DMS 273 treated with DMSO at 0.1 percent for 48 hours (cell line): Measurements from ENCODE around the gene PDE7B.
"Not testable (repeated sequence)": the region's sequence is repeated elsewhere in the genome, so short reads cannot be mapped to it uniquely, and the experiment has no call there.

Experiments used
- DNase-seq: peaks from one replicate; lab custom pipeline; 2025; lab: John Stamatoyannopoulos, UW

The PDE7B gene

DNA sequence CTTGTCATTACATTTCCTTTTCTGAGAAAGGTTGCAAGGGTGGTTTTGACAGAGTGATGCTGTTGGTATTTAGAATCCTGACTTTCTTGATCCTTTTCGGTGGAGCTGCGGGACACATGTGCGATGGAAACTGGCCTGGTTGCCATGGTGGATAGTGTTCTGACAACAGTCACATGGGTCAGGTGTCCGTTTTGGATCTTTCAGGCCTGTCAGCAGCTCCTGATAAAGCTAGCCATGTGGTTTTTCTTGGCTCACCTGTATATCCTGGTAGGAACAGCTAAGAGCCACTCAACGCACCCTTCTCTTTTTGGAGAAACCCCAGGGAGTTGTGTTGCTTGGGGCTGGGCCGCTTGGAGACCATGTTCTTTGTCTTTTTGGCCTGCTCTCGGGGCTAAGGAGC is 221.2 kb downstream of the PDE7B start:
- no peak for DNase-seq

GRCh38 chr6:136073216-136073615 is 221.7 kb downstream of the PDE7B start:
- no peak for DNase-seq

- DNase-seq = no peak
Measured at GRCh38 chr6:136076496-136076895, 225.0 kb downstream of the PDE7B start.

GRCh38 chr6:136077834-136078576 is 226.5 kb downstream of the PDE7B start:
- no peak for DNase-seq

DNA sequence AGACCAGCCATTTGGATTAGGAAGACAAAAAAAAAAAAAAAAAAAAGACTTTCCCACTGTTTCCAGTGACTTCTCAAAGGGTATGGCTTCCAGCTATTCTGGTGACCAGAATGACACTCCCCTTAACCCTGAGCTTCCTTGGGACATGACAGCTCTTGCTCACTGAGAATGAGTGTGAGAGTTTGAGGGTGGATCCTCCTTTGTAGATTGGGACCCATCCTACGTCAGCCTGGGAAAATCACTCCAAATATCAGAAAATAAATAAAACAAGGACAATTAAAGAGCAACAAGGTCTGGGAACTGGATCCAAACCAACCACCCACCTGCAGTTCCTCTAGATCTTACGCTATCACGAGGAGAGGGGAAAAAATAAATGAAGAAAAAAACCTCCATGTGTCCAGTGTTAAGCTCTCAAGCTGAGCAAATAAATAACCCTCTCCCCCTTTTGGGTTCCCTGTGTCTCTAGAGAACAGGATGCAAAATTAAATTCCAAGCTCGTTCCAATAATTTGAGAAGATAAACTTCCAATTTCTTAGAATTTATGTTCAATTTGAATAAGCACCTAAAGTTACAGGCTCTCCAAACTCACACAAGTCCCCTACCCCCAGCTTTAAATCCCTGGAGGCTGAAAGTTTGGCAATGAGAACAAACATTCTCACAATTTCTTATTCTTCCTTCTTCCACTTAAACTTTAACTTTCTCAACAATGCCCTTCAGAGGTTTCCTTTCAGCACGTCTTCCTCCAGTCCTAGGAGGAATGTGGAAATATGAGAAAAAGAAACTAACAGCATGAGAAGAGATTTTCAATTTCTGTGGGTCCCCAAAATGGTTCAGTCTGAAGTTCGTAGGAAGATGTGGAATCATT is 228.4 kb downstream of the PDE7B start:
- no peak for DNase-seq

DNA sequence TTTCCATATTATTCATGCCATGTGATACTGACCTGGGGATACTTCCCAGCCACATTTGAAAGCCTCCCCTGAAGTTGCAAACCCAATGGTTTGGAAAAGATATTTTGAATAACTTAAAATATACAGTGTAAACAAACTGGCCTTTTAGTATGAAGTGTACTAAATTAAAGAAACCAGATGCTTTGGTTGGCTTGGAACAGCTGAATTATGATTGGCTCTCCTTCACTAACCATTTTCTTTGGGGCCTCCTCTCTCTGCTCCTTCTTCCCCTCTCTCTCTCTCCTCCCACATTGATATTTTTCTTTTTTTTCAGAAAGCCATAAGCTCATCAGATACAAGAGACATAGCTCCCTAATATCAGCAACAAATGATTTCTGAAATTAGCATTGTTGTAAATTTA is 232.0 kb downstream of the PDE7B start:
- DNase-seq = no peak

DNA sequence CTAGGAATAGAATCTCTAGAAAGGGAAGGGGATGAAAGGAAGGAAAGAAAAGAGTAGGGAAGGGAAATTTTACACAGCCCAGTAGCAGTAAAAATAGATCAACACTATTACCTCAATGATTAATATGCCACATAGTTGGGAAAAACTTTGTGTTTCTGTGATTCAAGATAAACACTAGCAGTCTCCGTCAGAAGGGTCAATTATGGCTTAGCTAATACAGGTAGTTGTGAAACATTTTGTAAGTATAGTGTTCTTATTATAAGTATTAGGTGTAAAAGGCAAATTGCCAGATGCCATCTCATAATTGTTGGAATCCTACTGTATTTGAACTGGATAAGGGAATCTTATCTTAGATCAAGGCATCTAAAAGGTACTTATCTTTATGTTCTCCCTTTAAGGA is 232.9 kb downstream of the PDE7B start:
- DNase-seq = no peak

DNA sequence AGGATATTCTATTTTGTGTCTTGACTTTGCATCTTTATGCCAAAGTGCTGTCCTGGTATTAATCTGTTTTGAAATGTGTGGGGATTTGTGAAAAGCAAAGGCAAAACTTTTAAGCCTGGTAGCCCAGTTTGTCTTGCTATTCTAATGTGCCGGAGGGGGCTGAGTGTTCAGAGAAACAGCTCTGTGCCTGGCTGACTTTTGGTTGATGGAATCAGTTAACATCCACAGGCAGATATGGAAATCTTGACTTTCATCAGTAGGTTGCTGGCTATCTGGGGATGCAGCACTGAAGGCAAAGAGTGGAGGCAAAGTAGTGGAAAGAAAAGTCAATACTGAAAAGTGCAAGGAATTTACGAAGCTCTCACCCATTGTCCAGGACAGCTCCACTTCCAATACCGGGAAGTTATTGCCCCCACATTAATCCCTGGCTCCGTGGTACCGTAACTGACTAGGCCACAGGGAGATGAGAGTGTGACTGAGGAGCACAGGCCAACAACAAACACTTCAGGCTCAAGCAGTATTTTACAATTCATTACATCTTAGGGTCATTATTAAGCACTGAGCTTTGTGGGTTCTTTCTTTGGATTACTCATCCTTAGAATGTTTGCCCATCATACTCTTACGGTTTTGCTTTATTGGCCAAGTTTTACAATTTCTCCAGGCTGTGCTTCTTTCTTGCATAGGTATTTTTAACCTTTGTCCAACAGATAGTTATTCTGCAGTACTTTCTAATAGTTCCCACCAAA is 234.0 kb downstream of the PDE7B start:
- no peak for DNase-seq

DNA sequence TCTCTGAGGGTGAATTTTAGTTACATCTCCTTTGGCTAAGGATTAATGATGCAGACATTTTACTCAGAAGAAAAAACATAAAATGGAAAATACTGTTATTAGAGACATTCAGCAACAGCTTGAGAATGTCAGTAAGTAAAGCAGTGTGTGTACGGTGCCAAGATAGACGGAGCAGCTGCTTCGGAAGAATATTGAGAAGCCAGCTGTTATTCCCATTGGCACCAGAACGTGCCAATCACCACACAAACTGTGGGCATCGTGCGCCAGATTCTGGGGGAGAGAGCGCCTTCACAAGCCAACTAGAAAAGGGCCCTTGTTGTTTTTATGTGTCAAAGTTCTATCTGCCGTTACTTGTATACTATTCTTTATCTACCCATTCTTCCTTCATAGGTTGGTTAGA is 235.2 kb downstream of the PDE7B start:
- peak; percentile 27 for DNase-seq

- DNase-seq = no peak
Measured at GRCh38 chr6:136087986-136088385, 236.5 kb downstream of the PDE7B start.

GRCh38 chr6:136088693-136089092 is 237.2 kb downstream of the PDE7B start:
- no peak for DNase-seq

- no peak for DNase-seq
Measured at GRCh38 chr6:136089876-136090275, 238.4 kb downstream of the PDE7B start.

DNA sequence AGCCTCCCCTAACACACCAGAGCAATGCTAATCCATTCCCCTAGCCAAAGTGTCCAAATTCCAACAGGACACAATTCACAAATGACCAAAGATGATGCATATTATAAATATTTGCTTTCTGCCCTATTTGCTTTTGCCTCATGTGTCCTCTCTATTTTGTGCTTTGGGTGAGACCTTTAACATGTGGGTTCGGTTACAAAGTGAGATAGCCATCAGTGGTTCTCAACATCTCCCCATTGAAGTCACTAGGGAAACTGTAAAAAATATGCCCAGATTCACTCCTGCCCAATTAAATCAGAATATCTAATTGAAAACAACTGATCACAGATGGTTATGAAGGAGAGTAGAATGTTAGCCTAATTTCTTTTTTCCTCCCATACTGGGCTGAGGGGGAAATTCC is 239.4 kb downstream of the PDE7B start:
- DNase-seq = no peak

DNA sequence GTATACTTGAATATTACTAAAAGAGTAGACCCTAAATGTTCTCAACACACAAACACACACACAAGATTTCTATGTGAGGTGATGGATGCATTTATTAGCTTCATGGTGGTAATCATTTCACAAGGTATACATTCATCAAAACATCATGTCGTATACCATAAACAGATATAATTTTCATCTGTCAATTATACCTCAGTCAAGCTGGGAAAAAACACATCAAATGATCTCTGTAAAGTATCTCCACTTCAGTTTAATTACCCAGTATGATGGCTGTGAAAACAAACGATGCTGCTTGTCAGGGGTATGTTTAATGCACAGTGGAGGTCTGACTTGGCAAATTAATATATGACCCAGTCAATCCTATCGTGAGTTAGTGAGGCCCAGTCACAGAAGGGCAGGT is 241.4 kb downstream of the PDE7B start:
- DNase-seq = no peak

DNA sequence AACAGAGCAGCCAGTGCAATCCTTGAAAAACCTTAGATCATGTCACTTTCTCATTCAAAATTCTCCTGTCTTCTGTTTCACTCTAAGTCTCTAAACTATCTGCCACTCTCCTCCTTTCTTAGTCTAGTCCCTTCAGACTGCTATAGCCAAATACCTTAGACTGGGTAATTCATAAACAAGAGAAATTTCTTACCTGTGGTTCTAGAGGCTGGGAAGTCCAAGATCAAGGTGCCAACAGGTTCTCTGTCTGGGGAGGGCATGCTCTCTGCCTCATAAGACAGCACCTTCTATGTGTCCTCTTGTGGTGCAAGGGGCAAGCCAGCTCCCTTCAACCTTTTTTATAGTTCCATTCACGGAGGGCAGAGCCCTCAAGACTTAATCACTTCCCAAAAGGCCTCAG is 242.3 kb downstream of the PDE7B start:
- DNase-seq = no peak

- no peak for DNase-seq
Measured at GRCh38 chr6:136094812-136095211, 243.3 kb downstream of the PDE7B start.

GRCh38 chr6:136095986-136096385 is 244.5 kb downstream of the PDE7B start:
- DNase-seq = no peak

- DNase-seq = no peak
Measured at GRCh38 chr6:136102991-136103688, 251.6 kb downstream of the PDE7B start.

- DNase-seq = no peak
Measured at GRCh38 chr6:136103763-136104311, 252.3 kb downstream of the PDE7B start.

GRCh38 chr6:136104556-136104955 is 253.1 kb downstream of the PDE7B start:
- no peak for DNase-seq

DNA sequence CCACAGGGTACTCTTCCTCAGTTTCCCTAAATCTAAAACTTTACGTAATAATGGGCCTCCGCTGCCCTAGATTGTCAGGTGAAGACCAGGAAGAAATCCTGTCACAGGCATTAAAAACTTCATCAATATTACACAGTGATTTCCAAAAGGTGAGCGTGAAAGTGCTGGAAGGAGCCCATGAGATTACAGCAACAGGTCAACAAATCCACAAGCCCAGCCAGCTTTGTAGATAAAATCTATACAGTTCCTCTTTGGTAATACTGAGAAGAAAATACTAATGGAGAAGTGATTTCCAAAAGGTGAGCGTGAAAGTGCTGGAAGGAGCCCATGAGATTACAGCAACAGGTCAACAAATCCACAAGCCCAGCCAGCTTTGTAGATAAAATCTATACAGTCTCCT is 254.3 kb downstream of the PDE7B start:
- DNase-seq = not testable (repeated sequence)
